Effector CD8-positive, alpha-beta T cell (primary cell): ENCODE data around the gene TSC1.
"Not testable (repeated sequence)": the region's sequence is repeated elsewhere in the genome, so short reads cannot be mapped to it uniquely, and the experiment has no call there.

Experiments used
- DNase-seq: peaks from one replicate; lab custom pipeline; 2025; lab: John Stamatoyannopoulos, UW
- total RNA-seq, 4 experiments: gene quantifications; one replicate each; lab custom pipeline; 2026; lab: John Stamatoyannopoulos, UW

The TSC1 gene
- 85.3 to 154 (median 135) reads per million in 4 experiments for total RNA-seq

GRCh38 chr9:132944294-132945185 is at the start of gene TSC1:
Gene TSC1, minus strand, starts transcription at chr9:132944616. Its CDS starts 15,744 bp downstream, at chr9:132928872.
- peak; percentile 98 for DNase-seq

DNA sequence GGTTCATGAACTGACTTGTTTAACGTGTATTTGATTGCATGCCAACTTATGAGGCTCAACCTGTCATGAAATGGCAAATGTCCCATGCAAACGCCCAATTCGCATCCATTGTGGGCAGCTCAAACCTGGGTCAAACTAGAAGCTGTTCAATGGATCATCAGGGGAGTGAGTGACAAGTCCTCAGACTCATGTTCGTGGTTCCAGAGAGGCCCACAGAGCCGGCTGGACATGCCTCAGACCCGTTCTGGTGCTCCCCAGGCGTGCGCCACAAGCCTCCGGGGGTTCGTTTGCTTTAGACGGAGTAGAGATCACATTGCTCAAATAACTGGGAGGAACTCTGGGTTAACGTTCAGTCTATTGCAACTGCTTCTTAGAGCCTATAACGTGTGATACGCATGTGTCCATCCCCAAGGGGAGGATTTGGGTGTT is 49.1 kb upstream of the TSC1 start:
- DNase-seq = no peak

DNA sequence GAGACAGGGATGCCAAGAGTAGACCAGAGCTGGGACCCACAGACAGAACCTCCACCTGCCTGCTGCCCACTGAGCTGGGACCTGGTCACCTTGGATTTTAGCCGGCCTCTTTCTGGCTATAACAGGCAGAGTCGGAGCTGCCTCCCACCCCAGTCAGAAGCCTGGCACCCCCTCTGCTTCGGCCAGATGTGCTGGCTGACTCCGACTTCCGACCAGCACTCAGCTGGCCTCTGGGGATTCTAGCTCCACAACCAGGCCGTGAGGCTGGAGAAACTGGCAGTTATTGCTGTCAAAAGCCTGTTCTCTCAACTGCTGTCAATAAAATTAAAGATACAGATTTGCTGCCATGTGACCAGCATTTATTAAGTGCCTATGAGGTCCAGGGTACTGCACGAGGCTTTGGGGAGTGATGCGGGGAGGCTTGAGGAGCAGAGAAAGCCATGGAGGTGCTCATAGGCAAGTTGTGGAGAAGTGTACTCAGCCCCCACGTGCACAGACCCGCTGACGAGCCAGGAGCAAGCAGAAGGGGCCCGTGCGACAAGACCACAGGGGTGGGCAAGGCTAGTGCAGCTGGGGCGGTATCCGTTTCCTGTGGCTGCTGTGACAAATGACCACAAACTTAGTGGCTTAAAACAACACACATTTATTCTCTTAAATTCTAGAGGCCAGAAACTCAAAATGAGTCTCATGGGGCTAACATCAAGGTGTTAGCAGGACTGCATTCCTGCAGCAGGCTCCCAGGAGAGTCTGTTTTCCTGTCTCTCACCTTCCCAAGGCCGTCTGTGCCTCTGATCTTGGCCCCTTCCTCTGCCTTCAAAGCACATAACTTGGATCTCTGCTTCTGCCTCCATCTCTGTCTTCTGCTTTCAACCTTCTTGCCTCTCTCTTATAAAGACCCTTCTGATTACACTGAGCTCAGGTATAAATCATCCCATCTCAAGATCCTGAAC is 47.2 kb upstream of the TSC1 start:
- DNase-seq = no peak

DNA sequence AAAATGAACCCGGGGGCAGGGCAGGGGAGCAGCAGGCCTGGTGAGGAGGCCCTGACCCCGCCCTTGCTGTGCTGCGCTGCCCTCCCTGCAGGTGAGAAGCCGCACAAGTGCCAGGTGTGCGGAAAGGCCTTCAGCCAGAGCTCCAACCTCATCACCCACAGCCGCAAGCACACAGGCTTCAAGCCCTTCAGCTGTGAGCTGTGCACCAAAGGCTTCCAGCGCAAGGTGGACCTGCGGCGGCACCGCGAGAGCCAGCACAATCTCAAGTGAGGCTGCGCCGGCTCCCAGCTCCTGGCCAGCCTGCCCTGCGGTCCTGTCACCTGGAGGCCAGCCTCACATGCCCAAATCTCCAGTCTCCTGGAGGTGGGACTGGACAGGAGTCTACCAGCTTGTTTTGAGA is 46.4 kb upstream of the TSC1 start:
- DNase-seq = no peak

GRCh38 chr9:132989998-132990557 is 45.7 kb upstream of the TSC1 start:
- DNase-seq = not testable (repeated sequence)

- DNase-seq = no peak
These were observed 45.1 kb upstream of the TSC1 start for GRCh38 chr9:132989414-132989996.

GRCh38 chr9:132989014-132989310 is 44.5 kb upstream of the TSC1 start:
- DNase-seq = no peak

- no peak for DNase-seq
These were observed 44.0 kb upstream of the TSC1 start for GRCh38 chr9:132988244-132989013.

DNA sequence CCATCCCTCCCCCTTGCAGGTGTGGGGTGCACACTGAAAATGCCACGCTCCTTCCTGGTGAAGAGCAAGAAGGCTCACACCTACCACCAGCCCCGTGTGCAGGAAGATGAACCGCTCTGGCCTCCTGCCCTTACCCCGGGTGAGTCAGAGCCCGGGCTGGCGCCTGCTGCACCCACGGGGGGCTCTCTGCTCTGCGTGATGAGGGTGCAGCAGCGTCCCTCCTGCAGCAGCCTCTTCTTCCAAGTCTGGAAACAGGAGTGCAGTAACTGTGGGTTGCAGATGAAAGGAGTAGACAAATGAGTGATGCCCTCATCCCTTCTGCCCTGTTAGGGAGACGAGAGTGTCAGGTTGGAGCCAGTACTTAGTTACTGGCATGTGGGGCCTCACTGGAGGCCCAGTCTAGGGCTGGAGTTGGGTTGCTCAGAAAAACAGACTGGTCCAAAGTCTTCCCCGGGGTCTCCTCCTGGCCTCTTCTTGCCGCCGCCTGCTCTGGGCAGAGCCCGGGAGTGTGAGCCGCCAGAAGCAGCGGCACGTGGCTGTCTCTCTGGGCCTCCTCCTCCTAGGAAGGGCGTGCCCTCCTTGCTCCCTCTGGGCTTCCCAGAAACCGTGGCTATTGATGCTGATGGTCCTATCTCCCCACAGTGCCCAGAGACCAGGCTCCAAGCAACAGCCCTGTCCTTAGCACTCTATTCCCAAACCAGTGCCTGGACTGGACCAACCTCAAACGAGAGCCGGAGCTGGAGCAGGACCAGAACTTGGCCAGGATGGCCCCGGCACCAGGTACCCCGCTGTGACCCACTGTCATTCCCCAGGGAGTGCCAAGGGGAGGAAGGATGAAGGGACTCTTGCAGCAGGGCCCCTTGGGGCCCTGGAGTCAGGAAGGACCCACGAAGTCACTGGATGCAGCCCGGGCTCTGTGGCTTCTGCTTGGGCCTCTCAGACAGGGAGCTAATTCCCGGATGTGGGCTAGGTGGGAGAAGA is 42.5 kb upstream of the TSC1 start:
- no peak for DNase-seq

DNA sequence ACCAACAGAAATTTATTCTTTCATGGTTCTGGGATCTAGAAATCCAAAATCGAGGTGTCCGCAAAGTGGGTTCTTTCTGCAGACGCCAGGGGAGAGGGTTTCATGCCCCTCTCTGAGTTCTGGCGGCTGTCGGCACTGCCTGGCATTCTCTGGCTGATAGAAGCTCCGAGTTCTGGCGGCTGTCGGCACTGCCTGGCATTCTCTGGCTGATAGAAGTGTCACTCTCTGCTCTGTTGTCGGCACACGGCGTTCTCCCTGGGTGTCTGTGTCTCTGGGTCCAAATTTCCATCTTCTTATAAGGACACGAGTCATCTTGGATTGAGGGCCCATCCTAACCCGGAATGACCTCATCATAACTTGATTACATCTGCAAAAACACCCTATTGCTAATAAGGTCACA is 41.7 kb upstream of the TSC1 start:
- no peak for DNase-seq

DNA sequence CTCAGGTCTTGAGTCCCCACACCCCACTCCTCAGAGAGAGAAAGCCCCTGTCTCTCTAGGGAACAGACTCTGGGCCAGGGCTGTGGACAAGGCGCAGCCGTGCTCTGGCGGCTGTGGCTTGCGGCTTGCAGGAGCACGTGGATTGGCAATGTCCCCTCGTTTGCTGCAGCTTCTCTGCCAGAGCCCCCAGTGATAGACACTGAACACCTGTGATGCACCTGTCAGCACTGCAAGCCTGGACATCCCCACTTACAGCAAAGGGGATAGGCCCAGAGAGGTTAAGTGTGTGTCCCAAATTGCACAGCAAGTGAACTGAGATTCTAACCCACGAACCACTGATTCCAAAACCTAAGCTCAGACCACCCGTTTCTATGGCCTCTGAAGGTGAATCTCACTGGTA is 41.1 kb upstream of the TSC1 start:
- DNase-seq = no peak

- no peak for DNase-seq
These were observed 40.6 kb upstream of the TSC1 start for GRCh38 chr9:132985071-132985350.

GRCh38 chr9:132984202-132985070 is 40.0 kb upstream of the TSC1 start:
- DNase-seq = no peak

DNA sequence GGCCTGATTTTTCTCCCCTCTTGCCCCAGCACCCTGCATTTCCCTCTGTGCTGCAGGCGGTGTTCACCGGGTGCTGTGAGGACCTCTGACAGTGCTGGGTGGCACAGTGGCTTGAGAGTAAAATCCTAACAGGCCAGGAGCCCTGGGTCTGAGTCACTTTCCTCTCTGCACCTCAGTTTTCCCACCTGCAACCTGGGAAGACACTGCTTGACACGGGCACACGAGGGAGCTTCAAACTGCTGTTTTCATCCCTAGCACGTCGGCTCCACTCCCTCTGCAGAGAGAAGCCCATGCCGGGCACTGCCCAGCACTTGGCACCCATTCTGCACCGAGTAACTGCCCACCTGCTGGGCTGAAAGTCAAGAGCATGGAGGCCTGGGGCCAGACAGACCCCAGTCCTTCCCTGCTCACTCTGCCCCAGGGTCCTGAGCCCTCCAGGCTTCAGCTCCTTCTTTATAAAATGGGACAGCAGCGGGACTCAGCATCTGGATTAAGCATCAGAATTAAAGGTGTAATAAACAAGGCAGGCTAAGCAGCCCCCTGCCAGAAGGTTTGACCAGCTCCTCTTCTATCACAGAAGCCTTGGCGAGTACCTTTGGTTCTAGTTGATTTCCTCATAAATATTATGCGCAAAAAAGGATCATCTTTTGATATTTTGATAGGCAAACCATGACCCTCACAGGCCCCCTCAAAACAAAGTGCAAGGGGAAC is 39.2 kb upstream of the TSC1 start:
- no peak for DNase-seq

- DNase-seq = no peak
These were observed 38.0 kb upstream of the TSC1 start for GRCh38 chr9:132982458-132982857.

DNA sequence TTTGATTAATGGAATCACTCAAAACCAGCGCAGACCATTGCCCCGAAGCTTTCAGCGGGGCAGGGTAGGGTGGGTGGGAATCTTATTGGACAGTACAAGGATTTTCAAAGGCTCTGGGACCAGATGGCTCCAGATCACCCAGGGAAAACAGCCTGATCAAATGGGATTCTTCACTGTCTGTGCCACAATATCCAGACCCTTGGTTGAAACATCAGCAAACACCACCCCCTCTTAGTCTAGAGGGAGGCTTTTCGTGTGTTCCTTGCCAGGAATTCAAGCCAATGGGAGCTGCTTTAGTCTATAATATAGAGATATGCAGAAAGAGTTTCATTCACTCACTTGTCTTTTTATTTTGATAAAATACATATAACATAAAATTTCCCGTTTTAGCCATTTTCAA is 35.7 kb upstream of the TSC1 start:
- DNase-seq = no peak

DNA sequence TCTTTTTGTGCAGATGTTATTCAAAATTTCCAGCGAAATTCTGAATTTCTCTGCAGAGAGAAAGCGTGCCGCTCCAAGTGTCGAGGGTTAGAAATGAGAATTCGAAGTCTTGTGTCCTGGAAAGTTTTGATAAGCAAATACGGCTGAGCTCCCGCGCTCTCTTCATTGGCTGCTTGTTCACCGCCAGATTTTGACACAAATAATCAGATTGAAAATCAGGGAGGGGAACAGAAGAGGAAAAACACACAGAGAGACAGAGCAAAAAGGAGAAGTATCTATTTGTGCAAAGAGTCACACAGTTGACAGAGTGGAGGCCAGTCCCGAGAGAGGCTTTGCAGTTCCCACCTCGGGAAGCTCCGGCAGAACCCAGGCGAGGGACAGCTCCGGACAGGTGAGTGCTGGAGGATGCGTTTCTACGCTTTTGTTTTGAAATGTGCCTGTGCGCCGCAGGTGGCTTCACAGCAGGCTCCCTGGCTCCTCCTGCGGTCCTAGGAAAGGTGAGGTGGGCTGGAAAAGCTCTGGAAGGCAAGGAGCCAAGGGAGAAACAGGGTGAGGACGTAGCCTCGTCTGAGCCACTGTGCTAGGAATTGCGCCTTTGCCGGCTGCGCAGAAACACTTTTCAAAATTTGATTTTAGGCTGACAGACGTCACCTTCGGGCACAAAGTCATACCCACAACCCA is 34.2 kb upstream of the TSC1 start, which contains the start of gene GFI1B:
Gene GFI1B (plus strand): TSS at position 244 of the 681 bp plus-strand sequence. CDS start 7,985 bp downstream, outside the sequence.
- DNase-seq = no peak

DNA sequence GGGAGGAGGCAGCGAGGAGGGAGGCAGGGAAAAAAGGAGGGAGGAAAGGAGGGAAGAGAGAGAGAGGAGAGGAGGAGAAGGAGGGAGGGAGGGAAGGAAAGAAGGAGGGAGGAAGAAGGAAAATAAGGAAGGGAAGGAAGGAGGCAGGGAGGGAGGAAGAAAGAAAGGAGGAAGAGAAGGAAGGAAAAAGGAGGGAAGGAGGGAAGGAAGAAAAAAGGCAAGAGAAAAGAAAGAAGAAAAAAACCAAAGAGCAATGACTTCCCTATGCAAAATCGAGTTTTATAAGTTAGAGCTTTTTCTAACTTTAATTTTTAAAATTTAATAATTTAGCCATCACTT is 33.7 kb upstream of the TSC1 start:
- no peak for DNase-seq
